Activated CD8-positive, alpha-beta T cell treated with anti-CD3 and anti-CD28 coated beads, Interleukin-2, amount 10 ng/mL, durations not matched to agents 7 days and 5 days (primary cell): ENCODE measurements around the gene GRID1. TPM values are rescaled to one million over a fixed set of nuclear protein-coding genes. Genes with fewer than 3 reads are reported as not detected.

Experiments
- ATAC-seq: fragments of 150-1000 bp; cut with Tn5 transposase; one replicate; pipeline ENCODE4 v1.10.0; 2021; ENCODE audit warnings: moderate library complexity
- CTCF ChIA-PET: fragments of 350-600 bp; sonication (Branson Sonifier 250); formaldehyde crosslinking; loops from one replicate; lab custom pipeline; 2021; ENCODE audit warnings: antibody characterized with exemption; lab: Charles Lee
- POLR2A ChIA-PET: fragments of 350-600 bp; sonication (Branson Sonifier 250); formaldehyde crosslinking; loops from one replicate; lab custom pipeline; 2021; ENCODE audit warnings: antibody characterized with exemption; lab: Charles Lee
- DNase-seq: peaks from one replicate; pipeline ENCODE4 v3.0.0-alpha.2; 2020
- H3K27ac Mint-ChIP-seq: one replicate; pipeline ENCODE4 v1.8.0; 2021; ENCODE audit warnings: mild to moderate bottlenecking, mixed read lengths
- H3K27me3 Mint-ChIP-seq: one replicate; pipeline ENCODE4 v1.8.0; 2021; ENCODE audit warnings: low read depth, mixed read lengths
- H3K36me3 Mint-ChIP-seq: one replicate; pipeline ENCODE4 v1.8.0; 2021; ENCODE audit warnings: low read depth, mixed read lengths
- H3K4me1 Mint-ChIP-seq: one replicate; pipeline ENCODE4 v1.8.0; 2021; ENCODE audit warnings: low read depth, mixed read lengths
- H3K4me3 Mint-ChIP-seq: one replicate; pipeline ENCODE4 v1.8.0; 2021; ENCODE audit warnings: mild to moderate bottlenecking, mixed read lengths
- H3K9me3 Mint-ChIP-seq: one replicate; pipeline ENCODE4 v1.8.0; 2022; ENCODE audit warnings: mixed read lengths; ENCODE audit not compliant: insufficient read depth
- total RNA-seq, 2 experiments: library from RNA; stranded (reverse); gene quantifications; one replicate each; pipeline ENCODE4 v1.2.3, GENCODE V29; 2021

Gene GRID1
- total RNA-seq, 2 experiments from 2014 or later: not detected

DNA sequence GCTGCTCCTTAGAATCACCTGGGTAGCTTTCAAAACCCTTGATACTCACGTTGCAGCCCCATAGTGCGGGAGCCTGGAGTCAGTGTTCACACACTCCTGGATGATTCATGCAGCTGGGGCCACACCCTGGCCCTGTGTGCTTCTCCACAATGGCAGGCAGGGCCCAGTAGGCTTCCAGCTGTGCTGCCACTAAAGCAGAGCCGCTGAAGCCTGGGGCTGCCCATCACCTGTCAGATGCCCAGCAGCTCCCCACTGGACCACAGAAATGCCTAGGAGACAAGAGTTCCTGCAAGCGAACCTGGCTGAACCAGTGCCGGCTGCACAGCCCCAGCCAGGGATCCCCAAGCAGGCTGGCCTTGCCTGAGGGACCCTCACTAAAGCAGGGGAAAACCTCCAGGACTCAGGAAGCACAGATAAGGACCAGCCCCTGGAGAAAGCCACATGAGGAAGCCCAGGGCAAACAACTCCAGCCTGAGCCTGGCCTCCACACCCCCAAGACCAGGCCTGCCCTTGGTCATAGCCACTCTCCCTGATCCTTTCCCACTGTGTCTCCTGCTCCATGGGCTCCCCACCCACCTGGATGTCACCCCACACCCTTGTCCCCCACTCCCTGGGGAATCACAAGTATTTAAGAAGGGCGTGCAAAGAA lies 111.9 kb downstream of the GRID1 start:
- DNase-seq: no peak
- H3K9me3 Mint-ChIP-seq: no peaks in the 10 kb centered on the region
- no peak for ATAC-seq
- H3K36me3 Mint-ChIP-seq: no peaks in the 10 kb centered on the region
- H3K4me1 Mint-ChIP-seq: no peaks in the 10 kb centered on the region
- H3K27ac Mint-ChIP-seq: no peak overlapping the region
- ChIA-PET POLR2A (no interaction called here), CTCF (no interaction called here)
- peaks cover 4% of the 10 kb centered on the region for H3K27me3 Mint-ChIP-seq
- no peak overlapping the region for H3K4me3 Mint-ChIP-seq

DNA sequence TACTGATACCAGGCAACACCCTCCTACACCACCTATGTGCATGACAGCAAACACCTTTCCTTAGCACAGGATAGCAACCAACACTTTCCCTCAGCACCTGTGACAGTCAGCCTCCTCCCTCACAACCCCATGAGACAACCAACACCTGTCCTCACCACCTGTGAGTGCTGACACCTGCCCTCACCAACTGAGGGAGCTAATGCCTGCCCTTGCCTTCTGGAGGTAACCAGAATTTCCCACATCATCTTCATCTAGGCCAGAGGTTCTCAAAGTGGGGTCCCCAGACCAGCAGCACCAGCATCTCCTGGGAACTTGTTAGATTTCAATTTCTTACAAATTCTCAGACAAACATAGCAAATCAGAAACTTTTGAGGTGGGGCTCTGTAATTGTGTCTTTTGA lies 112.5 kb downstream of the GRID1 start:
- Mint-ChIP-seq H3K9me3 (no peaks in the 10 kb centered on the region), H3K27me3 (peaks cover 4% of the 10 kb centered on the region), H3K27ac (no peak overlapping the region), H3K4me1 (no peaks in the 10 kb centered on the region), H3K36me3 (no peaks in the 10 kb centered on the region), H3K4me3 (no peak overlapping the region)
- POLR2A ChIA-PET: no interaction called here
- ATAC-seq (no peak), DNase-seq (no peak)
- CTCF ChIA-PET: no interaction called here

DNA sequence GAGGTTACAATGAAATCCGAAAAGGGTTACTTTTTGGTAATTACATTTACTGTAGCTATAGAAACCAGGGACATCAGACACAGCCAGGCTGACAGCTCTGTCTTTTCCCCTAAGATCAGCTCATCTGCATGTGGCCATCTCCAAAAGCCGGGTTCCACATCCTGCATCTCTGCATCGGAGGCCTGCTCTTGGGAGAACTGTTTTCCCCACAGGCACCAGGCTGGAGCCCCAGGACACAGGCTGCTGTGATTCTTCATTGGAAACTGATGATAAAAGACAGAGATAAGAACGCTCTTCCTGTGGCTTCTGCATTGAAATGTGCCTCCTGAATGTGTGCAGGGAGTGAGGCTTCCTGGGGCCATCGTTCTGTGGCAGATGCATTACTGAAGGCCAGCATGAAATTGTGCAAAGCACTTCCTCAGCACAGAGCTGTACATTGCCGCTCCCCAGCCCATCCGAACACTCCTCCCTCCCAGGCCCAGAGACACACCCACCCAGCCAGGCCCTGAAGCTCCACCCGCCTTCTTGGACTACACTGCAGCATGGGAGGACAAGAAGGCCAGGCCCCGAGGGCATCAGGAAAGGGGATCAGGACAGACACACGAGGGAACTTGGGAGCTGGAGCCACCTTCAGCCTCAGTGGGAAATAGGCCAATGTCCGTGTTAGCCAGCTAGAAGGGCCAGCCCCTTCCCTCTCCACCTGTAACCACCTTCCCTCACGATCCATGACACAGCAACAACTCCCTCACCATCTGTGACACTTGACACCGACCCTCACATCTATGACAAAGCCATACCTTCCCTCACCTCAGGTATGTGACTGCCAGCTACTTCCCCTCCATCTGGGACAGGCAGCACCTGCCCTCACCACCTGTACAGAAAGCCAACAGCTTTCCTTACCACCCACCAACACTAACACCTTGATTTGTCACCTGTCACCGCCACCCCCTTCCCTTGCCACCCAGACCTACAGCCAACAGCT lies 113.2 kb downstream of the GRID1 start:
- peaks cover 1% of the 10 kb centered on the region for H3K27me3 Mint-ChIP-seq
- DNase-seq: no peak
- H3K27ac Mint-ChIP-seq: no peak overlapping the region
- POLR2A ChIA-PET: no interaction called here
- H3K4me3 Mint-ChIP-seq: no peak overlapping the region
- CTCF ChIA-PET: no interaction called here
- ATAC-seq: no peak
- no peaks in the 10 kb centered on the region for H3K4me1 Mint-ChIP-seq
- no peaks in the 10 kb centered on the region for H3K36me3 Mint-ChIP-seq
- H3K9me3 Mint-ChIP-seq: no peaks in the 10 kb centered on the region

DNA sequence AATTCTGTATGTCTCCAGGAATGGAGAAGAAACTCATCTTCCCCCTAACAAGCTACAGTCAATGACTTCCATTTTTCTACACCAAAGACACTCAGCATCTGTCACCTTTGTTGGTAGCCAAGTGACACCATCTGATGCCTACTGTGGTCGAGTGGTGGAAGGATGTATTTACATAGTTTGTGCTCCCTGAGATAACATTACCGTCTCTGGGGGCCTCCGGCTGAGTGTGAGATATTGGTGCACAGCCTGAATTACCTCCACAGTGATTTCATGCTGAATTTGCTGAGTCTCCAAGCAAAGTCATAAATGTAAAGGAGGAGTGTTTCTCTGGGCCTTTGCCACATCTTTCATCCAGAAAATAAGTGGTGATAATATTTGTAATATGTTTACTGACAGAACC lies 114.0 kb downstream of the GRID1 start:
- POLR2A ChIA-PET: no interaction called here
- Mint-ChIP-seq H3K4me1 (no peaks in the 10 kb centered on the region), H3K36me3 (no peaks in the 10 kb centered on the region), H3K4me3 (no peak overlapping the region), H3K27ac (no peak overlapping the region), H3K27me3 (no peaks in the 10 kb centered on the region), H3K9me3 (no peaks in the 10 kb centered on the region)
- DNase-seq (no peak), ATAC-seq (no peak)
- CTCF ChIA-PET: no interaction called here

DNA sequence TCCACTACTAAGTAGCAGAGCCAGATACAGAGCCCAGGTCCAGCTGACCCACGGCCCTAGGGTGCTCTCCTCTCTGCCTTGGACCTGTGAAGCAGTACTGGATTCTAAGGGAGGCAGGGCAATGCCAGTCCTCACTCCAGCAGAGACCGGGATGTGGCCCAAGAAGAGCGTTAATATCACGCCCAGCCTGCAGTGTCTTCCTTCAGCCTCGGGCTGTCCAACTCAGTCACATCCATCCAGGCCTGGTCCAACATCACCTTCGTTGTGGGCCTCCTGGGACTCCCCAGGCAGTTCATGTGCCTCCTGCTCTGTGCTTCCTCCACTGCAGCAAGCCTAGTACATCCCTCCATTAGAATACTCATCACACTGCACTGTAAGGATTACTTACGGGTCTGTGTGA lies 114.5 kb downstream of the GRID1 start:
- Mint-ChIP-seq H3K4me3 (no peak overlapping the region), H3K4me1 (no peaks in the 10 kb centered on the region), H3K27me3 (no peaks in the 10 kb centered on the region), H3K27ac (no peak overlapping the region), H3K9me3 (no peaks in the 10 kb centered on the region), H3K36me3 (no peaks in the 10 kb centered on the region)
- no peak for DNase-seq
- ChIA-PET CTCF (no interaction called here), POLR2A (no interaction called here)
- ATAC-seq: no peak

DNA sequence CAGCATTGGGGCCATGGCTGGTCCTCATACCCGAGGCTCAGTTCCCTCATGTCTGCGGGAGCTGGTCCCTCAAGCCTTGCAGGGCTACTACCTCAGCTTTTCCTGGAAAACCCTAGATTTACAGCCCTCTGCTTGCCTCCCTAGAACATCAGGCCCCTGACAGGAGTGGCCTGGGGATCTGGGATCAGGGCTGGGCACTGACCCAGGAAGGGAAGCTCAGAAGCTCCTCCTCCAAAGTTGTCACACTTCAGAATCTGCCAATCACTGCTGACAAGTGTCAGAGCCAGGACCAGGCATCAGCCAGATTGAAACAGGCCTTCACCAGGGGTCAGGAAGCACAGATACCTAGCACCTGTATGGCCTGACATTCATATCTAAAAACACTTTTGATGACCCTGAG lies 115.2 kb downstream of the GRID1 start:
- ATAC-seq: no peak

DNA sequence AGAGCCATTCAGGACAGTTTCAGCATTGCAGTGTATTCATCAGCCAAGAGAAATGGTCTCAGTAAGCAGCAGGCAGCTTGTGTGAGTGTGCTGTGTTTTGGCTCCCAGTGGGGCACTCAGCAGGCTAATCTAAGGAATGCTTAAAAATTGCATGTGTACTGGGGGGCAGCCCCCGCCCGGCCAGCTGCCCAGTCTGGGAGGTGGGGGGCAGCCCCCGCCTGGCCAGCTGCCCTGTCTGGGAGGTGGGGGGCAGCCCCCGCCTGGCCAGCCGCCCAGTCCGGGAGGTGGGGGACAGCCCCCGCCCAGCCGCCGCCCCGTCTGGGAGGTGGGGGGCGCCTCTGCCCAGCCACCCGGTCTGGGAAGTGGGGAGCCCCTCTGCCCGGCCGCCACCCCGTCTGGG lies 116.2 kb downstream of the GRID1 start:
- ChIA-PET CTCF (no interaction called here), POLR2A (no interaction called here)
- Mint-ChIP-seq H3K36me3 (no peaks in the 10 kb centered on the region), H3K4me1 (no peaks in the 10 kb centered on the region), H3K9me3 (no peaks in the 10 kb centered on the region), H3K27ac (no peak overlapping the region), H3K4me3 (no peak overlapping the region), H3K27me3 (no peaks in the 10 kb centered on the region)
- DNase-seq (no peak), ATAC-seq (no peak)

More for the DNA sequence above, 115.2 kb downstream of the GRID1 start:
- ChIA-PET POLR2A (no interaction called here), CTCF (no interaction called here)
- H3K27ac Mint-ChIP-seq: no peak overlapping the region
- no peaks in the 10 kb centered on the region for H3K27me3 Mint-ChIP-seq
- H3K9me3 Mint-ChIP-seq: no peaks in the 10 kb centered on the region
- no peaks in the 10 kb centered on the region for H3K36me3 Mint-ChIP-seq
- no peak overlapping the region for H3K4me3 Mint-ChIP-seq
- H3K4me1 Mint-ChIP-seq: no peaks in the 10 kb centered on the region
- DNase-seq: no peak

DNA sequence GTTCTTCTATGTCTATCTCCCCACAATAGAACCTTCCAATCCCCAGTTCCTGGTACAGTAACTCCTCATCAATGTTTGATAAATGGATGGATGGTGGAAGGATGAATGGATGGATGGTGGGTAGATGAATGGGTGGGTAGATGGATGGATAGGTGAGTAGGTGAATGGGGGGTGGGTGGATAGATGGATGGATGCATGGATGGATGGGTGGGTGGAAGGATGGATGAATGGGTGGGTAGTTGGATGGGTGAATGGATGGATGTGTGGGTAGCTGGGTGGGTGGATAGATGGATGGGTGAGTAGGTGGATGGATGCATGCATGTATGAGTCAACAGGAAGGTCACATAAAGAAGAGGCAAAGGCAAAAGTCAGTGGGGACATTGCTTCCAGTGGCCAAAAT lies 116.8 kb downstream of the GRID1 start:
- Mint-ChIP-seq H3K4me1 (no peaks in the 10 kb centered on the region), H3K27ac (no peak overlapping the region), H3K4me3 (no peak overlapping the region), H3K9me3 (no peaks in the 10 kb centered on the region), H3K36me3 (no peaks in the 10 kb centered on the region), H3K27me3 (no peaks in the 10 kb centered on the region)
- POLR2A ChIA-PET: no interaction called here
- CTCF ChIA-PET: no interaction called here
- DNase-seq (no peak), ATAC-seq (no peak)

DNA sequence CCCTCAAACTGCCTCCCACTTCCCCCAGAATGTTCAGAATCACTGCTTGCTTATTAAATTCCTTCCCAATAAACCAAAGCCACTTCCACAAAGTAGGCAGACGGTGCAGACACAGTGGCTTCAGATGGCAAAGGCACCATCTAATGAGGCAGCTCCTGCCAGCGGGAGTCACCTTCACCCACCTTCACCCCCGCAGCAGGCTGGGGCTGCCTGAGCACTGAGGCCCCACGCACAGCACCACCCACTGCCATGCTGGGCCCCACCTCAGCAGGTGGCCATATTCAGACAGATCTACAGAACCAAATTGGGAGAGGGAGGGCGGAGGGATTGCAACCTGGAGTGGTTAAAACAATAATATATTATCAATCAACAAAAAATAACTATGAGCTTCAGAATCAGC lies 118.5 kb downstream of the GRID1 start:
- POLR2A ChIA-PET: no interaction called here
- Mint-ChIP-seq H3K27ac (no peak overlapping the region), H3K9me3 (no peaks in the 10 kb centered on the region), H3K27me3 (no peaks in the 10 kb centered on the region), H3K36me3 (no peaks in the 10 kb centered on the region), H3K4me1 (no peaks in the 10 kb centered on the region), H3K4me3 (no peak overlapping the region)
- CTCF ChIA-PET: no interaction called here
- ATAC-seq (no peak), DNase-seq (no peak)

DNA sequence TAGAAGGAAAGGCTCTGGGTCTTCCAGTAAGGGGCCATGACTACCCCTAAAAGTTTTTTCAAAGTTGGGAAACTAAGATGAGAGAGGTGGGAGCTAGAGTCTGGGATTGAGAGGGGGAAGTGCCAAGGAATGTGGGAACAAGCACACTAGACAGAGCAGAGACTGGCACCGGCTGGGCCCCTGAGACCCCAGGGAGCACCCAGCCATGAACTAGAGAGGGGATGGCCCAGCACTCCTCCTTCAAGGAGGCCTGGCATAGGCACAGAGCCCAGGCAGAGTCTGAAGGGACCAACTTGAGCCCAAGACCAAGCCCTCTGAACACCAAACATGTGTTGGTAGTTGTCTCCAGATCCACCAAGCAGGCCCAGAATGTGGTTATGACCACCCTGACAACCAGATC lies 119.0 kb downstream of the GRID1 start:
- POLR2A ChIA-PET: no interaction called here
- no peak overlapping the region for H3K4me3 Mint-ChIP-seq
- no peak for DNase-seq
- H3K4me1 Mint-ChIP-seq: no peaks in the 10 kb centered on the region
- H3K27ac Mint-ChIP-seq: no peak overlapping the region
- no peaks in the 10 kb centered on the region for H3K9me3 Mint-ChIP-seq
- H3K27me3 Mint-ChIP-seq: no peaks in the 10 kb centered on the region
- H3K36me3 Mint-ChIP-seq: no peaks in the 10 kb centered on the region
- CTCF ChIA-PET: no interaction called here
- no peak for ATAC-seq

DNA sequence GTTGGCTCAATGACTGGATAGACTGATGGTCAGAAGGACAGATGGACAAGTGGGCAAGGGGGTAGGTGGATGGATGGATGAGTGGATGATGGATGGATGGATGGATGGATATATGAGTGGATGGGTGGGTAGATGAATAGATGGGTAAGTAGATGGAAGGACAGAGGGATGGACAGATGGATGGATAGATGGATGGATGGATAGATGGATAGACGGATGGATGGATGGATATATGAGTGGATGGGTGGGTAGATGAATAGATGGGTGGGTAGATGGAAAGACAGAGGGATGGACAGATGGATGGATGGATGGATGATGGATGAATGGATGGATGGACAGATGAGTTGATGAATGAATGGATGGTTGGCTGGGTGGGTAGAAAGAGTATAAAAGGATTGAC lies 119.5 kb downstream of the GRID1 start:
- H3K4me3 Mint-ChIP-seq: no peak overlapping the region
- no peaks in the 10 kb centered on the region for H3K4me1 Mint-ChIP-seq
- ChIA-PET POLR2A (no interaction called here), CTCF (no interaction called here)
- H3K9me3 Mint-ChIP-seq: no peaks in the 10 kb centered on the region
- ATAC-seq: no peak
- no peaks in the 10 kb centered on the region for H3K36me3 Mint-ChIP-seq
- H3K27me3 Mint-ChIP-seq: no peaks in the 10 kb centered on the region
- DNase-seq: no peak
- no peak overlapping the region for H3K27ac Mint-ChIP-seq

DNA sequence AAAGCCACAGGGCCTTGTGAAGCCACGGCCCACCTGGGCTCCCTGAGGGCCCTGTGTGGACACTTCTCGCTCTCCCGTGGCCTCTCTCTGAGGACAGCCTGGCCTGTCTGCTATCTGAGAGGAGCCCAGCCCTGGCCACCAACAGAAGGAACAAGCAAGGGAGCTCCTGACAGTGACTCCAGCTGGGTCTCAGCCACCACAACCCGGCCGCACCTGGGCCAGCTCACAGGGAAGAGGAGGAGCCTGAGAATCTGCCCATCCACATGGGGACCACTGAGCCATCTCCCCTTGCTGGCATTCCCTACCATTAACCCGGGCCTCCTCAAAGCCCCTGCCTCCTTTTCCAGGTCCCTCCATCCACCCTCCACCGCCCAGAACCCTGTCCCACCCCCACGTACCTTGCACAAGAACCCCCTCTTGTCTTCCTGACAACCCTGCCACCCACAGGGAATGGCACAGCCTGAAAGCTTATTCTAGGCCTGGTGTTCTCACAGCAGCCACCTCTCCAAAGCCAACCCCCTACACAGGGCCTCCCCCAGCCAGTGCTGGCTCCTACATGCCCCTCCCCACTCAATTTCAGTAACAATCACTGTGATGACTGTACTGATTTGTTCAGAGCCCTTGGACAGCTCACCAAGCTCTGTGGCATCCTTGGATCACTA lies 120.2 kb downstream of the GRID1 start:
- POLR2A ChIA-PET: no interaction called here
- no peaks in the 10 kb centered on the region for H3K36me3 Mint-ChIP-seq

More for the DNA sequence above, 120.2 kb downstream of the GRID1 start:
- no peak overlapping the region for H3K27ac Mint-ChIP-seq
- ATAC-seq (no peak), DNase-seq (no peak)
- CTCF ChIA-PET: no interaction called here
- H3K4me3 Mint-ChIP-seq: no peak overlapping the region
- no peaks in the 10 kb centered on the region for H3K27me3 Mint-ChIP-seq
- no peaks in the 10 kb centered on the region for H3K4me1 Mint-ChIP-seq
- no peaks in the 10 kb centered on the region for H3K9me3 Mint-ChIP-seq
